Medulla oblongata (tissue), 1 donor: ENCODE measurements around the gene TNFSF9.
"Not testable (repeated sequence)": the region's sequence is repeated elsewhere in the genome, so short reads cannot be mapped to it uniquely, and the experiment has no call there.

Experiments
- DNase-seq: peaks from one replicate; pipeline ENCODE4 v3.0.0-alpha.2; 2015; ENCODE audit errors: extremely low spot score

The TNFSF9 gene

DNA sequence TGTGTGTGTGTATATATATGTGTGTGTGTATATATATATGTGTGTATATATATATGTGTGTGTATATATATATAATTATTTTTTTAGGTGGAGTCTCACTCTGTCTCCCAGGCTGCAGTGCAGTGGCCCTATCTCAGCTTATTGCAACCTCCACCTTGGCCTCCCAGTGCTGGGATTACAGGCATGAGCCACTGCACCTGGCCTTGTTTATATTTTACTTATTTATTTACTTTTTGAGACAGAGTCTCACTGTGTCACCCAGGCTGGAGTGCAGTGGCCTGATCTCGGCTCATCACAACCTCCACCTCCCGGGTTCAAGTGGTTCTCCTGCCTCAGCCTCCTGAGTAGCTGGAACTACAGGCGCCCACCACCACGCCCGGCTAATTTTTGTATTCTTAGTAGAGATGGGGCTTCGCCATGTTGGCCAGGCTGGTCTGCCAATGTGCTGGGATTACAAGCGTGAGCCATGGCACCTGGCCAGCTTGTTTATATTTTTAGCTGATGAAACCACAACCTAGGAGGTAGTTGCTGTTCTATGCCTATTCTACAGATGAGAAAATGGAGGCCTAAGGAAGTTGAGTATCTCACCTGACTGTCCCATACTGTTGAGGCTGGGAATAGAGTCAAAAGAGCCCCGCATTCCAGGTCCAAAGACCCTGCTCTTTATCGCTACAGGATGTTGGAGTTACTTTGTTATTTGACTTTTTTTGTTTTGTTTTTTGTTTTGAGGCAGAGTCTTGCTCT is 22.6 kb upstream of the TNFSF9 start:
- not testable (repeated sequence) for DNase-seq

DNA sequence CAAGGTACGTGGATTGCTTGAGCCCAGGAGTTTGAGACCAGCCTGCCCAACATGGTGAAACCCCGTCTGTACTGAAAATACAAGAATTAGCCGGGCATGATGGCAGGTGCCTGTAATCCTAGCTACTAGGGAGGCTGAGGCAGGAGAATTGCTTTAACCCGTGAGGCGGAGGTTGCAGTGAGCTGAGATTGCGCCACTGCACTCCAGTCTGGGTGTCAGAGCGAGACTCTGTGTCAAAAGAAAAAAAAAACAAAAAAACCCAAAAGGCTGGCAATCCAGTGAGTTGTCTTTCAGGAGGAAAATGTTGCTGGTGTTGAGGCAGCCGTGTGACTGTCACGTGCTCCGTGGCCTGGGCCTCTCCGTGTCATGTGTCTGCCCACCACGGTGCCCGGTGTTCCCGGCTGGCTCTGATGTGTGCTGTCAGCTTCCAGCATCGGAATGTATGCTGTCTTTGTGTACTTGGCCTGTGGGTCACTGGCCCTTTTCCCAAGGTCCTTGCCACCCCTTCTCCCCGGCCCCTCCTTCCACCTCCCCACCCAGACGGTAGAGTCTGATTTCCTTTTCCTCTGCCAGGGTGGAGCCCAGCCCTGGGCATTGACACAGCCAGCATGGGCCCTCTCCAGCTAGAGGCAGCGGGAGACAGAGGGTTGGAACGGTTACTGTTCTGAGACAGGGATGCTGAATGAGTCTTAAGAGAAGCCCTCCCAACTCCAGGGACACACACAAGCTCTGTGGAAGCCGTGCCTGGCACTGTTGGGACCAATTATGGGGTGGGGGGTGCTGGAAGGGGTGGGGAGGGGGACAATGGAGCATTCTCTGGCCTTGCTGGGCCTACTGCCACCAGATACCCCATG is 21.5 kb upstream of the TNFSF9 start:
- DNase-seq = peak; percentile 96

DNA sequence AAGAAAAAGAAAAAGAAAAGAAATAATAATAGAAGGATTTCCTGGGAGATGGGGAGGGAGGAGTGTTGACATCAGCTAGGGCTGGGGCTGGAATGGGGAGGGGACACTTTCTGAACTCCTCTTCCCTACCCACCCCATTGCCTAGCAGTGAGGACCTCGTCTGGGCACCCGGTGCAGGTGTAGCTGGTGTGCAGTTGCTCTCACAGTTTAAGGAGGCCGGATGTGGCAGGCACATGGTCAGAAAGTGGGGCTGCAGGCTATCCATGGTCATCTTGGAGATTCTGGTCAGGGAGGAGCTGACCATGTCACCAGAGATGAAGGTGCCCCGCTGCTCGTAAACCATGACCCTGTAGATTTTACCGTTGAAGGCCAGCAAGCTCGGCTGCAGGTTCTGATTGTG is 20.2 kb upstream of the TNFSF9 start:
- DNase-seq = no peak

DNA sequence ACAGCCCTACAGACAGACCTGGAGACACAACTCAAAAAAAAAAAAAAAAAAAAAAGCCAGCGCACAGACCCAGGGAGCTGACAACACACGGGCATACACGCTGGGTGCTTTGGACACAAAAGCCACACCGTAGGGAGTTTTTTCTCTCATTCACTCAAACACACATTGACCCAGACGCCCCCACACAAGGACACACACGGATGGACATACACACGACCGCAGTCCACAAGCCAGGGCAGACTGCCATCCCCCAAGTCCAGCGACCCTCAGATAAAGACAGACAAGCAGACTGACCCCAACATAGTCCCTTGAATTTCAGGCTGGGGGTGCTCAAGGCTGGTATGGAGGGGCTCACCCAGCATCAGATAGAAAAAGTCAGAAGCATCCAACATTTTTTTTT is 16.7 kb upstream of the TNFSF9 start:
- no peak for DNase-seq

DNA sequence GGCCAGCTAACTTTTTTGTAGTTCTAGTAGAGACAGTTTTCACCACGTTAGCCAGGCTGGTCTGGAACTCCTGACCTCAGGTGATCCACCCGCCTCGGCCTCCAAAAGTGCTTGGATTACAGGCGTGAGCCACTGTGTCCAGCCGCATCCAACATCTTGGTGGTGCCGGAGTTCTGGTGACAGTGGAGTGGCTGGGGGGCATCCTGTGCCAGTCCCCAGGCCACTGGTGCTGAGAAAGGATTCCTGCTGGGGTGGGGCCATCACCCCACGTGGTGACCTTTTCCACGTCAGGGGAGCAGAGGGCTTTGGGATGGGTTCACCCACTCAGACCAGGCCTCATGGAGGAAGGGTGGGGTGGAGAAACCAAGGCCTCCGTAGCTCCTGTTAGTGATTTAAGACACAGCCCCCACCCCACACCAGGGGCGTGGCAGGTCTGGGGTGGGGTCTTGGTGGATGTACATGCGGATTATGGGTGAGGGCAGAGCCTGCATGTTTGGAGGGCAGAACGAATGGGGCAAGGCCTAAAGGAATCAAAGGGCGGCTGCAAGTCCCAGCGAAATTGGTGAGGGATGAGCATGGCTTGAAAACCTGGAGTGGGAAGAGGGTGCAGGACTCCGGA is 15.8 kb upstream of the TNFSF9 start:
- DNase-seq = no peak

DNA sequence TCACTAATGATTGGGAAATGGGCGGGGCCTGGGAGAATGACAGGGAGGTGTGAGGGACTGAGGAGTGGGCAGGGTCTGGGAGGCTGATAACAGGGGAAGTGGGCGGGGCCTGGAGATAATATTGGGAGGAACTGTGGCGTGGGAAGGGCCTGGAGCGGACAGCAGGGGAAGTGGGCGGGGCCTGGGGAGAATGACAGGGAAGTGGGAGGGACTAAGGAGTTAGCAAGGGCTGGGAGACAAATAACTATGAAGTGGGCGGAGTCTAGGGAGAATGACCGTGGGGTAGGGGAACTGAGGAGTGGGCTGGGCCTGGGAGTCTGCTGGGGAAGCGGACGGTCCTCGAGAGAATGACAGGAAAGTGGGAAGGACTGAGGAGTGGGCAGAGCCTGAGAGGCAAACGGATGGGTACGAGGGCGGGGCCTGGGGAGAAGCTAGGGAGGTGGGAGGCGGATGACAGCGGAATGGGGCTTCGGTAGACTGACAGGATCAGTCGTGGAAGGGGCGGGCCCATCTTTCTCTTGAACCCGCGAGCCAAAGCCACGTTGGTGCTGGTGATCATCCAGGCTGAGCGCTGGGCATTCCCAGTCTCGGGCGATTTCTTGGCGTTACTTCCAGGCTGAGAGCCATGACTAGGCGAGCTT is 14.7 kb upstream of the TNFSF9 start:
- DNase-seq = peak; percentile 97

DNA sequence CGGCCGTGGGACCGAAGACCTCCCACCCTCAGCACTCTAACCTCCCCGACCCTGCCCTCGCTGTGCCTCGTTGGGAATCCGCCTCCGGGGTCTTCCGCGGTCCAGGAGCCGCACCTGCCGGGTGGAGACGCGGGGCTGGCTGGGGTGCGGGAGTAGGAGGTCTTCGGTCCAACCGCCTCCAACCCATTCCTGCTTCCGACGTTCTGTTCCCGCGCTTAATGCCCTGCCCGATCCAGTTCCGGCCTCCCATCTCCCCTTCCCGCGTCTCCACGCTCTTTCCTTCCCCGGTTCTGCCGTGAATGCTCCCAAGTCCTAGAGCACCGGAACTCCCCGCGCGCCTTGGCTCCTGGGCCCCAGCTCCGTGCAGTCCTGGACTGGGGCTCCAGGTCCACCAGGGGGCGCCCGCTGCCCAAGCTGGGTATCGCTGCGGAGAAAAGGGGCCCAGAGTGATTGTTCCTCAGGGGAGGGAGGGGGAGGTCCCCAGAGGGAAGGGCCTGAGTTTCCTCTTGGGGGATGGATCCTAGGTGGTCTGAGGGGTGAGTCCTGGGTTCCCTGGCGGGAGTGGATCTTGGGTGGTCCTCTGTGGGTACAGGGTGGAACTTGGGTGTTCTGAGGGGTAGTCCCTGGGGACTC is 14.1 kb upstream of the TNFSF9 start:
- peak; percentile 95 for DNase-seq

DNA sequence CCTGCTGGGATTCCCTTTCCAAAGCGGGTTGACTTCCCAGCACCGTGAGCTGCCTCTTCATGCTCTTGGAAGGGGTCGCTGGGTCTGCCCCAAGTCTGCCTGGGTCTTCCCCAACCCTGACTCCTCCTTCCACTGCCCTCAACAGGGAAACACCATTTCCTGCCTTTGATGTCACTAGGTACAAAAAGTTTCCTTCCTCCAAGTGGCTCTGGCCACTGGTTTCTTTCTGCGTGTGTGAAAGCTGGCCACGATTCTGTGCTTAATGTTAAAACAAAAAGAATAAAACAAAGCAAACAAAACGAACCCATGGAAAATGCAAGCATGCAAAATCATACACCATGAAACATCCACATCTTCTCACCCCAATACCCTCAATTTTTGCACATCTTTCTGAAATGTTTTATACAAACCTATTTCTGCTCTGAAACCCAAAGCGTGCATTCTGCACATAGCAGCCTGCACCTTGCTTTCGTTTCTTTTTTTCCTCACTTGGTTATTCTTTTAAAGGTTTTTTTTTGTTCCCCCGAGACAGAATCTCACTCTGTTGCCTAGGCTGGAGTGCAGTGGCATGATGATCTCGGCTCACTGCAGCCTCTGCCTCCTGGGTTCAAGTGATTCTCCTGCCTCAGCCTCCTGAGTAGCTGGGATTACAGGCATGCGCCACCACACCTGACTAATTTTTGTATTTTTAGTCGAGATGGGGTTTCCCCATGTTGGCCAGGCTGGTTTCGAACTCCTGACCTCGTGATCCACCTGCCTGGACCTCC is 12.5 kb upstream of the TNFSF9 start:
- no peak for DNase-seq

DNA sequence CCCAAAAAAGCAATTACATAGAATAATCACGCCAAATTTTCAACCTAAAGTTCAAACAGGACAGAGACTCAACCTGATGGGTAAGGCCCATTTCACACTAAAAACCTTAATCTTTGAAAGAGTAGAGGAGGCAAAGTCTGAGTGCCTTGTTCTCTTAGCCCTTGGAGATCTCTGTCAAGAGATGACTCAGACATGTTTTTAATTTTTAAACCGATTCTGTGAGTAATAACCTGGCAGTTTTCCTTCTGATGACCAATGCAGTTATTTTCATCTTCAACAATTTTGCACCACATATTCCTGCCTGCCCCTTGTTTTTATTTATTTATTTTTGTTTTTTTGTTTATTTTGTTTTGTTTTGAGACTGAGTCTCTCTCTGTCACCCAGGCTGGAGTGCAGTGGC is 11.5 kb upstream of the TNFSF9 start:
- no peak for DNase-seq

DNA sequence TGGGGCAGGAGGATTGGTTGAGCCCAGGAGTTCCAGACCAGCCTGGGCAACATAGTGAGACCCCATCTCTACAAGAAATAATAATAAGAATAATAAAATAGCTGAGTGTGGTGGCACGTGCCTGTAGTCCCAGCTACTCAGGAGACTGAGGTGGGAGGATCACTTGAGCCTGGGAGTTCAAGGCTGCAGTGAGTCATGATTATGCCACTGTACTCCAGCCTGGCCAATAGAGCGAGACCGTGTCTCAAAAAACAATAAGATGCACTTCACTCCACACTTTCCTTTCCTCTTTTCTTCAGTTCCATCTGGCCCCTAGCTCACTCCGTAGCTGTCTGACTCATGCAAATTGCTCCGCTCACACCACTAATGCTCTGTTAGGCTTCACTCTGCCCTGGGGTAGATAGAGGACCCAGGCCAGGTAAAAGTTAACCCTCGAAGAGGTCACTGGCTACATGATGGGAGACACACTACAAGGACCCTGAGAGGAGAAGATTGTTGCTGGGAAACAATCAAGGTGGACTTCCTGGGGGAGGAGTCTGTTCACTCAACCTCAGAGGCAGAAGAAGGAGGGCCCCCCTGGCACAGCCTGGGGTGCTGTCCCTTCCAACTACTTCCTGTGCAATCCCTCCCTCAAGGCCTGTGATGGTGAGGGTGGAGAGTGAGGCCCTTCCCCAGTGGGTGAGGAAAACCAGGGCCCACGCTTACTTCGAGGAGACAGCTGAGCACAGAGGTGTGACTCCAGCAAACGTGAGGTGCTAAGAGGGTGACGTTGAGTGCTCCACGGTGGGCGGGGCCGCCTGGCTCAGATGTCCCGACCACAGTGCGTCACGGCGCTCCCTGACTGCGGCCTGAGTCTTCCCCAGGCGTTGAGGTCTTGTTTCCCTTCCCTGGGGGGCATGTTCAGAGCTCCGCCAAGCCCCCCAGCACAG is 8.8 kb upstream of the TNFSF9 start:
- DNase-seq = no peak

DNA sequence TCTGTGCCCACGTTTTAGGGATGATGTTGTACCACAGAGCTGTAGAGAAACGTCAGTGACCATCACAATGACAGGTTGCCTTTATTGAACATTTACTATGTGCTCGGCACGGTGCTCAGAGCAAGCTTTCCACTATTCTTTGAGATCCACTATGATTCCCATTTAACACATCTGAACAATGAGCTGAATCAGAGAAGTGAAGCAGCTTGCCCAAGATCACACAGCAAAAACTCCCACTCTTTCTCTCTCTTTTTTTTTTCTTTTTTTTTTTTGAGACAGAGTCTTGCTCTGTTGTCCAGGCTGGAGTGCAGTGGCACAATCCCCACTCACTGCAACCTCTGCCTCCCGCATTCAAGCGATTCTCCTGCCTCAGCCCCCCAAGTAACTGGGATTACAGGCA is 8.1 kb upstream of the TNFSF9 start:
- DNase-seq = no peak

DNA sequence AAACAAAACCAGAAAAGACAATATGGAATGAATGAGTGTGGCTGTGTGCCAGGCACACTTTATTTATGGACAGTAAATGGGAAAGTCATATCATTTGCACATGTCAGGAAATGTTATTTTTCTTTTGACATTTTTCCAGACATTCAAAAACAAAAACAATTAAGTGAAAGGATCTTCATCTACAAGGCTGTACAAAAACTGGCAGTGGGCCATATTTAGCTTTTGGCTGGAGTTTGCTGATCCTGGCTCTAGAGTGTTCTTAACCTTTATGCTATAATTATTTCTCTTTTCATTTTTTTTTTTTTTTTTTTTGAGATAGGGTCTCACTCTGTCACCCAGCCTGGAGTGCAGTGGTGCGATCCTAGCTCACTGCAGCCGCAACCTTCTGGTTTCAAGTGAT is 6.5 kb upstream of the TNFSF9 start:
- no peak for DNase-seq

DNA sequence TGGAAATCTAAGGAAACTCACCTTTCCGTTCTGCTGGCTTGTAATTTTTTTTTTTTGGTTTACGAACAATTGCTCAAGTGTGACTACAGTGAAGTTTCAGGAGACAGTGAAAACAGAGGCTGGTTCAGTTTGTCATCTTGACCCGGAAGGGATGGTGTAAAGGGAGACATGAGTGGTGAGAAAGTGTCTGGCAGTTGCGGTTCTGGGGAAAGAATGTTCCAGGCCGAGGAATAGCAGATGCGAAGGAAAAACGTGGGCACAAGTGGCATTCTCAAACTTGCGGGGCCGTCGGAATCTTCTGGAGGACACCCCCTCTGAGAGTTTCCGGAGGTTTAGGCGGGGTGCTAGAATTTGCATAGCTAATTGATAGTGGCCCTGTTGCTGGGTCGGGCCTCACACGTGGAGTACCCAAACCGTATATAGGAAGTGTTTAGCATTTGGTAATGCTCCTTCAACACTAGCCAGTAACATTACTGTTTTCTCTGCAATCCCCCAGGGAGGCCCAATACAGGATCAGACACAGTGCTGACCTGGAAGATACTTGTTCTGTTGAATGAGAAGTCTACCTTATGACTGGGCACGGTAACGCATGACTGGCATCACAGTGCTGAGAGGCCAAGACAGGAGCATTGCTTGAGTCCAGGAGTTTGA is 2.8 kb upstream of the TNFSF9 start:
- no peak for DNase-seq

DNA sequence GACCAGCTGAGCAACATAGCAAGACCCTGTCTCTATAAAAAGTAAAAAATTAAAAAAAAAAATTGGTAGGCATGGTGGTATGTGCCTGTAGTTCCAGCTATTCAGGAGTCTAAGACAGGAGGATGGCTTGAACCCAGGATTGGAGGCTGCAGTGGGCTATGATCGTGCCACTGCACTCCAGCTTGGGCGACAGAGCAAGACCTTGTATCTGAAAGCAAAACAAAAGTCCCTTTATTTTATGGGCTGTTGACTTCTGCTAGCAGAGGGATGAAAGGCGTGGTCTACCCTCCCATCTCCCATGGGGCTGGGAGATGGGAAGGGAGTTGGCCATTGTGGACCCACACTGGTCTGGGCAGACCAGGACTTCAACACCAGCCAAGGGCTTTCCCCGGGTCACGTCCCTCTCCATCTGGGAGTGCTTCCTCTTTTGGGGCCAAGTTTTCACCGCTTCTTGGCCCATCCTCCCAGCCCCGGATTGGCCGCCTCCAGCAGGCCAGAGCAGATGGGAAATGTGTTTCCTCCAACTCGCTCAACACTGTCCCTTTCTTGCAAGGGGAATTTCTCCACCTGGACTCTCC is 2.2 kb upstream of the TNFSF9 start:
- DNase-seq = peak; percentile 81

DNA sequence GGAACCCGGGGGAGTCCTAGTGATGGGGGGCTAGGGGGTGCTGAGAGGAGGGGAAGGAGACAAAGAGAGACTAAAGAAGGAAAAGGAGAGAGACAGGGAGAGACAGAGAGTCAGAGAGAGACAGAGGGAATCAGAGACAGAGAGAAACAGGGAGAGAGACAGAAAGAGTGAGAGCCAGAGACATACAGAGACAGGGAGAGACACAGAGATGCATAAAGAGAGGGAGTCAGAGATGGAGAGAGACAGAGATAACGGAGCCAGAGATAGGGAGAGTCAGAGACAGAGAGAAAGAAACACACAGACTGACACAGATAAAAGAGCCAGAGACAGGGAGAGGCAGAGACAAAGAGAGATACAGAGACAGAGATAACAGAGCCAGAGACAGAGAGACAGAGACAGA is 1.5 kb upstream of the TNFSF9 start:
- DNase-seq = no peak

DNA sequence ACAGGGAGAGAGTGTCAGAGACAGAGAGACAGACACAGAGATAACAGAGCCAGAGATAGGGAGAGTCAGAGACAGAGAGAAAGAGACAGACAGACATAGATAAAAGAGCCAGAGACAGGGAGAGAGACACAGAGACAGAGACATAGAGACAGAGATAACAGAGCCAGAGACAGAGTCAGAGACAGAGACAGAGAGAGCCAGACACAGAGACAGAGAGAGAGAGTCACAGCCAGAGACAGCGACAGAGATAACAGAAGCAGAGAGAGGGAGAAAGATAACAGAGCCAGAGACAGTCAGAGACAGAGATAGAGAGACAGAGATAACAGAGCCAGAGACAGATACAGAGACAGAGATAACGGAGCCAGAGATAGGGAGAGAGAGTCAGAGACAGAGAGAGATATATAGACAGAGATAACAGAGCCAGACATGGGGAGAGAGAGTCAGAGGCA is 865 bp upstream of the TNFSF9 start:
- DNase-seq = no peak

DNA sequence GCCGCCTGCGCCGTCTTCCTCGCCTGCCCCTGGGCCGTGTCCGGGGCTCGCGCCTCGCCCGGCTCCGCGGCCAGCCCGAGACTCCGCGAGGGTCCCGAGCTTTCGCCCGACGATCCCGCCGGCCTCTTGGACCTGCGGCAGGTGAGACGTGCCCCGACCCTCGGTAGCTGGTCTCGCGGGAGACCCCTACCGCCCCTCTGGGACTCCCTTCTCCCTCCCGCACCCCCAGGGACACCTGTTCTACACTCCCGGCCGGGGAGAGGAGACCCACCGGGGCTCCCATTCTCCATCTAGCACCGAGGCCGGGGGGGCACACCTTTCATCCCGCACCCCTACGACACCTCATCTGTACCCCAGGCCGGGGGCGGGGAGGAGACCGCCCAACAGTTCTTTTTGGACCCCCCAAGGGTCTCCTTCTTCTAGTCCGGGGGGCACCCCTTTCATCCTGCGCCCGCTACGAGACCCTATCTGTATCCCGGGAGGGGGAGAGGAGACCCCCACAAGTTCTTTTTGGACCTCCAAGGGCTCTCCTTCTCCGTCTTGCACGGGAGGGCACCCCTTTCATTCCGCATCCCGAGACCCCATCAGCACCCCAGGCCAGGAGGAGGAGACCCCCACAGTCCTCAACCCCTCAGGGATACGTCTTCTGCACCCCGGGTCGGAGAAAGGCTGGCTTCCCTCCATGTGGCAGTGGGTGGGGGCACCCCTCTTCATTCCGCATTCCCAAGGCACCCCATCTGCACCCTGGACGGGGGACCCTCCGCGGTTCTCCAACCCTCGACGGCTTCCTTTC is 533 bp downstream of the TNFSF9 start:
- DNase-seq = no peak

DNA sequence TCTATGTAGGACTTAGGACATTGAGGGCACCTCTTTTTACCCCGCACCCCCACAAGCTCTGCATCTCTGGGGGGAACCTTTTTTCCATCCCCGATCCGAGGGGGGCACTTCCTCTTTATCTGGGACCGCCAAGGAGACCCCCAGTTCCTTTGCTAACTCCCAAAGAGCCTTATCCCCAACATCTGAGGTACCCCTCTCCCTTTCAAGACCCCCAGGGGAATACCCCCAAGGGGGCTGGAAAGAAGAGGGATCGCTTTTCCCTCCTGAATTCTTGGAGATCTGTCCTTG is 1.1 kb downstream of the TNFSF9 start:
- DNase-seq = no peak
